ENCODE data around the gene RANGRF.

RANGRF gene

GRCh38 chr17:8315764-8316217 is 27.3 kb downstream of the RANGRF start:
- DNase-seq: no peak

- no peak for DNase-seq
Measured at GRCh38 chr17:8318010-8318935, 29.8 kb downstream of the RANGRF start.

GRCh38 chr17:8320262-8320661 is 31.8 kb downstream of the RANGRF start:
- DNase-seq: no peak

GRCh38 chr17:8320990-8321389 is 32.5 kb downstream of the RANGRF start:
- no peak for DNase-seq

- no peak for DNase-seq
Measured at GRCh38 chr17:8322061-8322460, 33.6 kb downstream of the RANGRF start.

- DNase-seq: no peak
Measured at GRCh38 chr17:8324132-8324531, 35.7 kb downstream of the RANGRF start.

- no peak for DNase-seq
Measured at GRCh38 chr17:8324923-8325322, 36.5 kb downstream of the RANGRF start.

GRCh38 chr17:8326511-8327302 is 38.2 kb downstream of the RANGRF start:
- no peak for DNase-seq

GRCh38 chr17:8327303-8327649 is 38.8 kb downstream of the RANGRF start:
- DNase-seq: no peak

GRCh38 chr17:8332128-8332527 is 43.7 kb downstream of the RANGRF start:
- no peak for DNase-seq

- no peak for DNase-seq
Measured at GRCh38 chr17:8332688-8333087, 44.2 kb downstream of the RANGRF start.

- no peak for DNase-seq
Measured at GRCh38 chr17:8333281-8333680, 44.8 kb downstream of the RANGRF start.

- no peak for DNase-seq
Measured at GRCh38 chr17:8337802-8338752, 49.6 kb downstream of the RANGRF start.

- DNase-seq: no peak
Measured at GRCh38 chr17:8338753-8339140, 50.3 kb downstream of the RANGRF start.

- DNase-seq: no peak
Measured at GRCh38 chr17:8339540-8339939, 51.1 kb downstream of the RANGRF start, which contains the start of gene ODF4. TSS of gene ODF4 (plus strand) at chr17:8339840. CDS start at chr17:8340052, 212 bp downstream.
